Measurements from ENCODE around the gene KLHL14. TPM values are rescaled to one million over a fixed set of nuclear protein-coding genes. Genes with fewer than 3 reads are reported as not detected.
"Not testable (repeated sequence)": the region's sequence is repeated elsewhere in the genome, so short reads cannot be mapped to it uniquely, and the experiment has no call there.

Gene KLHL14
- total RNA-seq, 1 donor from 2014 or later: 46.5 TPM

- ATAC-seq (ENCODE audit: low read depth) (peak; percentile 43), DNase-seq (no peak)
- POLR2A ChIA-PET: interaction anchor here (0.6 to 5.9 kb wide), 12 partner anchors 13 to 779 kb away, joined by 3 to 105 read pairs (median 6); partner anchors contain the start of gene KLHL14
- H3K27me3 Mint-ChIP-seq: no peaks in the 10 kb centered on the region
- H3K36me3 Mint-ChIP-seq (ENCODE audit: low read depth): peaks cover 2% of the 10 kb centered on the region
- CTCF ChIA-PET: interaction anchor here (0.6 to 1.8 kb wide), 4 partner anchors 30 to 100 kb away, joined by 3 to 10 read pairs (median 4); no protein-coding TSS in a partner anchor
- peak overlapping the region; percentile 75 for H3K4me3 Mint-ChIP-seq
- intact Hi-C loops (cut with micrococcal nuclease): loop anchor here (1.0 kb wide), 6 partner anchors 30 to 115 kb away; partner anchors contain the start of gene KLHL14
- H3K27ac Mint-ChIP-seq: peak overlapping the region; percentile 98
- TF ChIP-seq, protein P1, sequence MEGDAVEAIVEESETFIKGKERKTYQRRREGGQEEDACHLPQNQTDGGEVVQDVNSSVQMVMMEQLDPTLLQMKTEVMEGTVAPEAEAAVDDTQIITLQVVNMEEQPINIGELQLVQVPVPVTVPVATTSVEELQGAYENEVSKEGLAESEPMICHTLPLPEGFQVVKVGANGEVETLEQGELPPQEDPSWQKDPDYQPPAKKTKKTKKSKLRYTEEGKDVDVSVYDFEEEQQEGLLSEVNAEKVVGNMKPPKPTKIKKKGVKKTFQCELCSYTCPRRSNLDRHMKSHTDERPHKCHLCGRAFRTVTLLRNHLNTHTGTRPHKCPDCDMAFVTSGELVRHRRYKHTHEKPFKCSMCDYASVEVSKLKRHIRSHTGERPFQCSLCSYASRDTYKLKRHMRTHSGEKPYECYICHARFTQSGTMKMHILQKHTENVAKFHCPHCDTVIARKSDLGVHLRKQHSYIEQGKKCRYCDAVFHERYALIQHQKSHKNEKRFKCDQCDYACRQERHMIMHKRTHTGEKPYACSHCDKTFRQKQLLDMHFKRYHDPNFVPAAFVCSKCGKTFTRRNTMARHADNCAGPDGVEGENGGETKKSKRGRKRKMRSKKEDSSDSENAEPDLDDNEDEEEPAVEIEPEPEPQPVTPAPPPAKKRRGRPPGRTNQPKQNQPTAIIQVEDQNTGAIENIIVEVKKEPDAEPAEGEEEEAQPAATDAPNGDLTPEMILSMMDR (IDR thresholded peaks at IDR 0.05): no peak
- peaks cover 52% of the 10 kb centered on the region for H3K4me1 Mint-ChIP-seq
- peaks cover 7% of the 10 kb centered on the region for H3K9me3 Mint-ChIP-seq
Observed at GRCh38 chr18:32802591-32803451, 30.0 kb upstream of the KLHL14 start.

DNA sequence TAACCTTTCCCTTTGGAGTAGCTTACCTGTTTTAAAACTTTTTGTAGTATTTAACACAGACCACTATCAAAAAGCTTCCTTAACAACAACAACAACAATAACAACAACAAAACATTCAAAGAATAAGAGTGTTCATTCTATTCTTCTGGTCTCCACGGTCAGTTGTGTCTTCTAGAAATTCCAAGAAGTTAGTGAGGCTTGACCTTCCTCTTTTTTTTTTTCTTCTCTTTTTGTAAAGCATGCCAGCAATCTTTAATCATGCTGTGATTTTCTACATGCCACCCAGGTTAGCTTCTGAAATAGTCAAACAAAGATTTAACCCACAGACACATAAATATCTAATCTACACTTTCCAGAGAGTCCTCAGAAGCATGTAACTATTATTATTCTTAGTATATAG lies 28.4 kb upstream of the KLHL14 start:
- TF ChIP-seq, protein P1 (IDR thresholded peaks at IDR 0.05): no peak
- ChIA-PET POLR2A (interaction anchor here (0.7 to 5.9 kb wide), 3 partner anchors 29 to 689 kb away, joined by 3 to 105 read pairs (median 27); partner anchors contain the start of gene KLHL14), CTCF (interaction anchor here (0.7 to 1.7 kb wide), 5 partner anchors 23 to 87 kb away, joined by 3 to 6 read pairs (median 3); partner anchors contain the start of gene KLHL14)
- DNase-seq (no peak), ATAC-seq (ENCODE audit: low read depth) (no peak)
- Mint-ChIP-seq H3K4me3 (no peak overlapping the region), H3K27me3 (no peaks in the 10 kb centered on the region), H3K36me3 (ENCODE audit: low read depth) (peaks cover 3% of the 10 kb centered on the region), H3K27ac (peak overlapping the region; percentile 59), H3K4me1 (peaks cover 62% of the 10 kb centered on the region), H3K9me3 (peaks cover 8% of the 10 kb centered on the region)
- intact Hi-C loops (cut with micrococcal nuclease): no loop called here

- Mint-ChIP-seq H3K4me3 (no peak overlapping the region), H3K36me3 (ENCODE audit: low read depth) (peaks cover 3% of the 10 kb centered on the region), H3K27me3 (no peaks in the 10 kb centered on the region), H3K27ac (no peak overlapping the region), H3K9me3 (peaks cover 6% of the 10 kb centered on the region), H3K4me1 (peaks cover 52% of the 10 kb centered on the region)
- intact Hi-C loops (cut with micrococcal nuclease): no loop called here
- DNase-seq: no peak
- CTCF ChIA-PET: interaction anchor here (1.9 kb wide), 1 partner anchor 28 kb away, joined by 5 read pairs; no protein-coding TSS in a partner anchor
- POLR2A ChIA-PET: interaction anchor here (0.7 to 1.4 kb wide), 4 partner anchors 14 to 78 kb away, joined by 4 to 8 read pairs (median 6); partner anchors contain the start of gene KLHL14
- TF ChIP-seq, protein P1 (IDR thresholded peaks at IDR 0.05): no peak
- no peak for ATAC-seq (ENCODE audit: low read depth)
Observed at GRCh38 chr18:32798209-32798960, 25.6 kb upstream of the KLHL14 start.

DNA sequence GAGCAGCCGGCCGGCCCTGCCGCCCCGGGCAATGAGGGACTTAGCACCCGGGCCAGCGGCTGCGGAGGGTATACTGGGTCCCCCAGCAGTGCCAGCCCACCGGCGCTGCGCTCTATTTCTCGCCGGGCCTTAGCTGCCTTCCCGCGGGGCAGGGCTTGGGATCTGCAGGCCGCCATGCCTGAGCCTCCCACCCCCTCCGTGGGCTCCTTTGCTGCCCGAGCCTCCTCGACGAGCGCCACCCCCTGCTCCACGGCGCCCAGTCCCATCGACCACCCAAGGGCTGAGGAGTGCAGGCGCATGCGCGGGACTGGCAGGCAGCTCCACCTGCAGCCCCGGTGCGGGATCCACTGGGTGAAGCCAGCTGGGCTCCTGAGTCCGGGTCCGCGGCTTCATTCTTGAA lies 21.8 kb upstream of the KLHL14 start:
- H3K4me3 Mint-ChIP-seq; POLR2A ChIA-PET; ATAC-seq (ENCODE audit: low read depth); H3K27me3 Mint-ChIP-seq; H3K36me3 Mint-ChIP-seq (ENCODE audit: low read depth); intact Hi-C loops (cut with micrococcal nuclease); H3K27ac Mint-ChIP-seq; H3K9me3 Mint-ChIP-seq; DNase-seq: not testable (repeated sequence)
- peaks cover 20% of the 10 kb centered on the region for H3K4me1 Mint-ChIP-seq
- CTCF ChIA-PET: interaction anchor here (1.0 kb wide), 1 partner anchor 14 kb away, joined by 3 read pairs; no protein-coding TSS in a partner anchor

DNA sequence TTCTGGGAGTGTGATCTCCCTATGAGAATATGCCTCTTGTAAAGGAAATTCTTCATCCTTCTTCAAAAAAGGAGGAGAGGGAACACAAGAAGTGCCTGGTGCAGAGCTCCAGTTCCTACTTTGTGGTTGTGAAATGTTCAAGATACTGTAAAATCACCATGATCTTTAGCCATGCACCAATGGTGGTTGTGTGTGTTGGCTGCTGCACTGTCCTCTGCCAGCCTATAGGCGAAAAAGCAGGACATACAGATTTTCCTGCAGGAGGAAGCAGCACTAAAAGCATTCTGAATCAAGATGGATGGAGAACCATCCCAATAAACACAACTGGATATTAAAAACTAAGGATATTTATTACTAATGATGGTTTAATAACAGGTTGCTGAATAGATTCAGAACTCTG lies 6.2 kb upstream of the KLHL14 start:
- Mint-ChIP-seq H3K4me3 (no peak overlapping the region), H3K36me3 (ENCODE audit: low read depth) (no peaks in the 10 kb centered on the region), H3K9me3 (no peaks in the 10 kb centered on the region), H3K27me3 (no peaks in the 10 kb centered on the region), H3K4me1 (peaks cover 23% of the 10 kb centered on the region), H3K27ac (no peak overlapping the region)
- ChIA-PET POLR2A (no interaction called here), CTCF (interaction anchor here (1.3 kb wide), 1 partner anchor 8 kb away, joined by 4 read pairs; no protein-coding TSS in a partner anchor)
- no peak for ATAC-seq (ENCODE audit: low read depth)
- intact Hi-C loops (cut with micrococcal nuclease): no loop called here
- DNase-seq: no peak
- TF ChIP-seq, protein P1 (IDR thresholded peaks at IDR 0.05): no peak
